Mammary epithelial cell (primary cell): ENCODE results near the gene FANCC.

ENCODE experiments used
- CTCF ChIP-seq, 2 donors: IDR thresholded peaks in 1 of 2; conservative IDR thresholded peaks in 1 of 2; 2 replicates each; pipeline ENCODE4 v1.5.1; 2011 to 2012; ENCODE audit warnings: inconsistent platforms in 2 of 2, low read length in 2 of 2, mild to moderate bottlenecking in 2 of 2, control low read depth in 1 of 2, low read depth in 1 of 2; ENCODE audit not compliant: insufficient read depth in 1 of 2; ENCODE audit errors: extremely low read depth in 1 of 2
- EZH2 ChIP-seq: IDR thresholded peaks from 2 replicates; pipeline ENCODE4 v1.6.1; 2012; ENCODE audit warnings: low read length, inconsistent platforms, borderline replicate concordance

- TF ChIP-seq CTCF (conservative IDR thresholded peaks at IDR 0.05 in 1 of 2, IDR thresholded peaks at IDR 0.05 in 1 of 2; ENCODE audit: extremely low read depth in 1 of 2, insufficient read depth in 1 of 2, low read depth in 1 of 2, low read length in 2 of 2) (no peak), EZH2 (no peak)
These were observed 249.6 kb downstream of the FANCC start for GRCh38 chr9:95067897-95068296.
